OCI-LY3 (cell line): ENCODE data around the gene CD274.

Experiments used
- CTCF ChIP-seq: fragments of 200-600, 300-600 bp; sonication (generic); IDR thresholded peaks from 2 replicates; pipeline ENCODE4 v1.5.1; 2014; ENCODE audit warnings: antibody characterized with exemption, low read length, low read depth
- EZH2phosphoT487 ChIP-seq: fragments of 200-600 bp; shearing (Covaris generic); IDR thresholded peaks from 2 replicates; pipeline ENCODE4 v1.6.1; 2018; ENCODE audit warnings: antibody characterized with exemption, mixed run types, low read depth

- TF ChIP-seq CTCF (no peak), EZH2phosphoT487 (no peak)
Measured at GRCh38 chr9:5499157-5499556, 48.8 kb downstream of the CD274 start.
